HG02678 (cell line): Measurements from ENCODE around the gene ARMC6.
"Not testable (repeated sequence)": the region's sequence is repeated elsewhere in the genome, so short reads cannot be mapped to it uniquely, and the experiment has no call there.

Experiments
- ATAC-seq: cut with Tn5 transposase; IDR thresholded peaks from one replicate; pipeline ENCODE4 v1.9.1; 2021; ENCODE audit warnings: mild to moderate bottlenecking, moderate library complexity; ENCODE audit not compliant: unreplicated experiment

ARMC6 gene

DNA sequence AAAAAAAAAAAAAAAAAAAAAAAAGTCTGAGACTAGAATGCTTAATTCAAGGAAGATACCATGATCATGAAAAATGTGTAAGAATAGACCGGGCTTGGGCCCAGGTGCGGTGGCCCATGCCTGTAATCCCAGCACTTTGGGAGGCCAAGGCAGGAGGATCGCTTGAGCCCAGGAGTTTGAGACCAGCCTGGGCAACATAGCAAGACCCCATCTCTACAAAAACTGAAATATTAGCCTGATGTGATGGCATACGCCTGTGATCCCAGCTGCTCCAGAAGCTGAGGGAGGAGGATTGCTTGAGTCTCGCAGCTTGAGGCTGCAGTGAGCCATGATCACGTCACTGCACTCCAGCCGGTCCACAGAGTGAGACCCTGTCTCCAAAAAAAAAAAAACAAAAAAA lies 73.5 kb downstream of the ARMC6 start:
- not testable (repeated sequence) for ATAC-seq

DNA sequence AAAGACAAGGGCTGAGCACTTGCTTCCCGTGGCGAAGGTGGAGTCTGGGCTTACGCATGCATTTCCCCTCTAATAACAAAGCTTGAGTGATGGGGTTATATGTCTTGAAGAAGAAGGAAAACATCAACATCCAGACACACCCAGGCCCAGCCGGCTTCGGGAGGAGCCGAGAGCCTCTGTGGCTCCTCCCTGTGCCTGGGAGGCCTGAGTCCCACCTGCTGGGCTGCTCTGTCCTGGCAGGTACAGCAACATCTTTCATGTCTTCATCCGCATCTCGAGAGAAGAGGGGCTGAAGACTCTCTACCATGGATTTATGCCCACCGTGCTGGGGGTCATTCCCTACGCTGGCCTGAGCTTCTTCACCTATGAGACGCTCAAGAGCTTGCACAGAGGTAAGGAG lies 74.3 kb downstream of the ARMC6 start:
- ATAC-seq: no peak
